Activated T-cell treated with anti-CD3 and anti-CD28 coated beads, Interleukin-2, amount 50 U/mL, for 24 hours (primary cell): Measurements from ENCODE around the gene FXYD5.
A peak's percentile ranks its signal among the peaks of the same experiment; 100 is the strongest.

Experiments
- DNase-seq: peaks from one replicate; pipeline ENCODE4 v3.0.0-alpha.2; 2020
- H3K27ac Mint-ChIP-seq: 2 replicates; pipeline ENCODE4 v1.8.0; 2020; ENCODE audit warnings: mild to moderate bottlenecking, mixed read lengths
- H3K27me3 Mint-ChIP-seq: 2 replicates; pipeline ENCODE4 v1.8.0; 2020; ENCODE audit warnings: mixed read lengths
- H3K36me3 Mint-ChIP-seq: 2 replicates; pipeline ENCODE4 v1.8.0; 2020; ENCODE audit warnings: low read depth, mixed read lengths
- H3K4me1 Mint-ChIP-seq: 2 replicates; pipeline ENCODE4 v1.8.0; 2020; ENCODE audit warnings: low read depth, mixed read lengths
- H3K4me3 Mint-ChIP-seq: 2 replicates; pipeline ENCODE4 v1.8.0; 2020; ENCODE audit warnings: mild to moderate bottlenecking, moderate library complexity, mixed read lengths
- H3K9me3 Mint-ChIP-seq: 2 replicates; pipeline ENCODE4 v1.8.0; 2020; ENCODE audit warnings: mixed read lengths

FXYD5 gene

GRCh38 chr19:35153701-35154524 is 622 bp upstream of the FXYD5 start:
- peaks cover 49% of the 10 kb centered on the region for H3K36me3 Mint-ChIP-seq
- H3K4me1 Mint-ChIP-seq = peaks cover 45% of the 10 kb centered on the region
- peak overlapping the region; percentile 100 for H3K4me3 Mint-ChIP-seq
- H3K27me3 Mint-ChIP-seq = no peaks in the 10 kb centered on the region
- peak overlapping the region; percentile 100 for H3K27ac Mint-ChIP-seq
- peak; percentile 87 for DNase-seq
- H3K9me3 Mint-ChIP-seq = no peaks in the 10 kb centered on the region

- no peak for DNase-seq
- H3K36me3 Mint-ChIP-seq = peaks cover 64% of the 10 kb centered on the region
Measured at GRCh38 chr19:35155441-35155840, 906 bp downstream of the FXYD5 start.

GRCh38 chr19:35155981-35156672 is 1.6 kb downstream of the FXYD5 start:
- Mint-ChIP-seq H3K27ac (peak overlapping the region; percentile 100), H3K36me3 (peaks cover 71% of the 10 kb centered on the region), H3K9me3 (peaks cover under 1% of the 10 kb centered on the region), H3K4me3 (peak overlapping the region; percentile 100), H3K27me3 (no peaks in the 10 kb centered on the region), H3K4me1 (peaks cover 57% of the 10 kb centered on the region)
- DNase-seq = no peak

More at GRCh38 chr19:35155441-35155840, 906 bp downstream of the FXYD5 start:
- peak overlapping the region; percentile 100 for H3K4me3 Mint-ChIP-seq
- peaks cover 53% of the 10 kb centered on the region for H3K4me1 Mint-ChIP-seq
- H3K27me3 Mint-ChIP-seq = no peaks in the 10 kb centered on the region
- peak overlapping the region; percentile 100 for H3K27ac Mint-ChIP-seq
- H3K9me3 Mint-ChIP-seq = no peaks in the 10 kb centered on the region

GRCh38 chr19:35156673-35157014 is 2.1 kb downstream of the FXYD5 start:
- peaks cover 76% of the 10 kb centered on the region for H3K36me3 Mint-ChIP-seq
- peaks cover 4% of the 10 kb centered on the region for H3K9me3 Mint-ChIP-seq
- no peak for DNase-seq
- H3K27ac Mint-ChIP-seq = peak overlapping the region; percentile 100
- H3K4me3 Mint-ChIP-seq = peak overlapping the region; percentile 100
- H3K27me3 Mint-ChIP-seq = no peaks in the 10 kb centered on the region
- H3K4me1 Mint-ChIP-seq = peaks cover 61% of the 10 kb centered on the region

- H3K4me1 Mint-ChIP-seq = peaks cover 64% of the 10 kb centered on the region
- DNase-seq = no peak
- H3K9me3 Mint-ChIP-seq = peaks cover 9% of the 10 kb centered on the region
- H3K27ac Mint-ChIP-seq = peak overlapping the region; percentile 100
- H3K36me3 Mint-ChIP-seq = peaks cover 84% of the 10 kb centered on the region
- peak overlapping the region; percentile 100 for H3K4me3 Mint-ChIP-seq
- no peaks in the 10 kb centered on the region for H3K27me3 Mint-ChIP-seq
Measured at GRCh38 chr19:35157431-35157830, 2.9 kb downstream of the FXYD5 start.

- no peaks in the 10 kb centered on the region for H3K27me3 Mint-ChIP-seq
- H3K36me3 Mint-ChIP-seq = peaks cover 100% of the 10 kb centered on the region
- H3K27ac Mint-ChIP-seq = peak overlapping the region; percentile 100
- no peak for DNase-seq
- H3K9me3 Mint-ChIP-seq = peaks cover 21% of the 10 kb centered on the region
- no peak overlapping the region for H3K4me3 Mint-ChIP-seq
- peaks cover 63% of the 10 kb centered on the region for H3K4me1 Mint-ChIP-seq
Measured at GRCh38 chr19:35159606-35160005, 5.1 kb downstream of the FXYD5 start.

GRCh38 chr19:35160629-35161433 is 6.3 kb downstream of the FXYD5 start:
- no peak for DNase-seq
- H3K36me3 Mint-ChIP-seq = peaks cover 100% of the 10 kb centered on the region
- peaks cover 66% of the 10 kb centered on the region for H3K4me1 Mint-ChIP-seq
- H3K9me3 Mint-ChIP-seq = peaks cover 28% of the 10 kb centered on the region
- H3K27ac Mint-ChIP-seq = peak overlapping the region; percentile 82
- no peak overlapping the region for H3K4me3 Mint-ChIP-seq
- no peaks in the 10 kb centered on the region for H3K27me3 Mint-ChIP-seq

- H3K27me3 Mint-ChIP-seq = no peaks in the 10 kb centered on the region
- peaks cover 33% of the 10 kb centered on the region for H3K9me3 Mint-ChIP-seq
- H3K4me1 Mint-ChIP-seq = peaks cover 64% of the 10 kb centered on the region
- H3K4me3 Mint-ChIP-seq = no peak overlapping the region
- DNase-seq = no peak
- H3K36me3 Mint-ChIP-seq = peaks cover 100% of the 10 kb centered on the region
- no peak overlapping the region for H3K27ac Mint-ChIP-seq
Measured at GRCh38 chr19:35161434-35161743, 6.9 kb downstream of the FXYD5 start.

GRCh38 chr19:35162471-35163326 is 8.2 kb downstream of the FXYD5 start:
- H3K4me3 Mint-ChIP-seq = no peak overlapping the region
- H3K27ac Mint-ChIP-seq = peak overlapping the region; percentile 38
- no peak for DNase-seq
- no peaks in the 10 kb centered on the region for H3K27me3 Mint-ChIP-seq
- peaks cover 36% of the 10 kb centered on the region for H3K9me3 Mint-ChIP-seq
- peaks cover 100% of the 10 kb centered on the region for H3K36me3 Mint-ChIP-seq
- peaks cover 64% of the 10 kb centered on the region for H3K4me1 Mint-ChIP-seq

- Mint-ChIP-seq H3K4me3 (no peak overlapping the region), H3K27ac (peak overlapping the region; percentile 59), H3K4me1 (peaks cover 60% of the 10 kb centered on the region), H3K9me3 (peaks cover 36% of the 10 kb centered on the region), H3K27me3 (no peaks in the 10 kb centered on the region), H3K36me3 (peaks cover 100% of the 10 kb centered on the region)
- DNase-seq = no peak
Measured at GRCh38 chr19:35164418-35164817, 9.9 kb downstream of the FXYD5 start.

GRCh38 chr19:35165200-35166058 is 10.9 kb downstream of the FXYD5 start:
- peaks cover 64% of the 10 kb centered on the region for H3K4me1 Mint-ChIP-seq
- H3K4me3 Mint-ChIP-seq = no peak overlapping the region

GRCh38 chr19:35166100-35167063 is 11.8 kb downstream of the FXYD5 start:
- Mint-ChIP-seq H3K27ac (peak overlapping the region; percentile 89), H3K4me1 (peaks cover 61% of the 10 kb centered on the region), H3K4me3 (no peak overlapping the region), H3K27me3 (no peaks in the 10 kb centered on the region), H3K36me3 (peaks cover 98% of the 10 kb centered on the region), H3K9me3 (peaks cover 33% of the 10 kb centered on the region)
- DNase-seq = no peak

More at GRCh38 chr19:35165200-35166058, 10.9 kb downstream of the FXYD5 start:
- Mint-ChIP-seq H3K36me3 (peaks cover 100% of the 10 kb centered on the region), H3K27ac (peak overlapping the region; percentile 9), H3K9me3 (peaks cover 36% of the 10 kb centered on the region), H3K27me3 (no peaks in the 10 kb centered on the region)
- DNase-seq = no peak
